ENCODE results near the gene TBC1D24. TPM values are rescaled to one million over a fixed set of nuclear protein-coding genes. Genes with fewer than 3 reads are reported as not detected.

The TBC1D24 gene
- total and polyA plus RNA-seq, 9 of the 15 experiments (the other 6 are each of a cell fraction or from before 2014, with no cell fraction given): 1.7 to 22.6 (median 7.2) TPM

DNA sequence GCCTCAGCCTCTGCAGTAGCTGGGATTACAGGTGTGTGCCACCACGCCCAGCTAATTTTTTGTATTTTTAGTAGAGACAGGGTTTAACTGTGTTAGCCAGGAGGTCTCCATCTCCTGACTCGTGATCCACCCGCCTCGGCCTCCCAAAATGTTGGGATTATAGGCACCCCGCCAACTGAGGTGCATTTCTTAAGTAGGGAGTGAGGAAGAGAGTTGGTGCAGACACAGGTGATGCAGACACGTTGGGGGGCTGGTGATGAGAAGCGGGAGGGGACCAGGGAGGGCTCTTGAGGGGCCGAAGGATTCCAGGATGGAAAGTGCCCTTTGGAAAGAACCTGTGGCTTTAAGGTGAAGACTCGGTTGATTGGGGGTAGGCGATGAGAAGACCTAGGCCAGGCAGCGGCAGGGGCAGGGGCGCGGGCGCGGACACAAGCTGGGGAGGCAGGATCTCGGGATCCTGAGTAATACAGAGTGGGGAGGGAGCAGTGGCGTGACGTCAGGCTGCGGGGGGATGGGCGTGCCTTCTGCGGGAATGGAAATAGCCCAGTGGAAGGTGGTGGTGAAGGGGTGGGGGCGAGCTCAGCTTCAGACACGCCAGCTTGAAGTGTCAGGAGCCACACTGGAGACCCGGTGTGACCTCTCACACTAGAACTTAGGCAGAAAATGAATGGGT, 36.3 kb downstream of the TBC1D24 start (continued):
- TF ChIP-seq WHSC1 (IDR thresholded peaks at IDR 0.05; ENCODE audit: low read length): no peak
- TF ChIP-seq CBFB (CRISPR knock-in tag; IDR thresholded peaks at IDR 0.05): no peak
- TF ChIP-seq ATF7 (IDR thresholded peaks at IDR 0.05): peak; percentile 89
- TF ChIP-seq GATAD2B (IDR thresholded peaks at IDR 0.05; ENCODE audit: borderline replicate concordance): no peak
- no peak for TF ChIP-seq LARP7 (IDR thresholded peaks at IDR 0.05)
- TF ChIP-seq ETV1 (tag; conservative IDR thresholded peaks at IDR 0.05; ENCODE audit: low read depth): no peak
- TF ChIP-seq, protein P1, sequence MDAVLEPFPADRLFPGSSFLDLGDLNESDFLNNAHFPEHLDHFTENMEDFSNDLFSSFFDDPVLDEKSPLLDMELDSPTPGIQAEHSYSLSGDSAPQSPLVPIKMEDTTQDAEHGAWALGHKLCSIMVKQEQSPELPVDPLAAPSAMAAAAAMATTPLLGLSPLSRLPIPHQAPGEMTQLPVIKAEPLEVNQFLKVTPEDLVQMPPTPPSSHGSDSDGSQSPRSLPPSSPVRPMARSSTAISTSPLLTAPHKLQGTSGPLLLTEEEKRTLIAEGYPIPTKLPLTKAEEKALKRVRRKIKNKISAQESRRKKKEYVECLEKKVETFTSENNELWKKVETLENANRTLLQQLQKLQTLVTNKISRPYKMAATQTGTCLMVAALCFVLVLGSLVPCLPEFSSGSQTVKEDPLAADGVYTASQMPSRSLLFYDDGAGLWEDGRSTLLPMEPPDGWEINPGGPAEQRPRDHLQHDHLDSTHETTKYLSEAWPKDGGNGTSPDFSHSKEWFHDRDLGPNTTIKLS (IDR thresholded peaks at IDR 0.05; ENCODE audit: borderline replicate concordance, low read depth): no peak
- no peak for TF ChIP-seq HMG20A (CRISPR knock-in tag; conservative IDR thresholded peaks at IDR 0.05)
- no peak for TF ChIP-seq TEAD4 (IDR thresholded peaks at IDR 0.05; ENCODE audit: low read length)
- no peak for TF ChIP-seq TEAD4 (CRISPR knock-in tag; IDR thresholded peaks at IDR 0.05; ENCODE audit: borderline replicate concordance)
- TF ChIP-seq ZNF589 (CRISPR knock-in tag; IDR thresholded peaks at IDR 0.05; ENCODE audit: low read depth): 0 out of 2 replicates have a peak, but pooled peaks have one; percentile 42
- TF ChIP-seq ZKSCAN8 (CRISPR knock-in tag; IDR thresholded peaks at IDR 0.05): no peak
- TF ChIP-seq TCFL5 (CRISPR knock-in tag; conservative IDR thresholded peaks at IDR 0.05): no peak
- peak; percentile 31 for TF ChIP-seq HMGN3 (IDR thresholded peaks at IDR 0.05; ENCODE audit: borderline replicate concordance, extremely low read depth, insufficient read length, low read depth, low read length)
- TF ChIP-seq ERF (CRISPR knock-in tag; IDR thresholded peaks at IDR 0.05): no peak
- 0 out of 2 replicates have a peak, but pooled peaks have one; percentile 38 for TF ChIP-seq PHF21A (IDR thresholded peaks at IDR 0.05; ENCODE audit: borderline replicate concordance, low read depth)
- no peak for TF ChIP-seq TRIM24 (IDR thresholded peaks at IDR 0.05)
- TF ChIP-seq BCOR (IDR thresholded peaks at IDR 0.05): no peak
- no peak for TF ChIP-seq NR3C1 (CRISPR knock-in tag; IDR thresholded peaks at IDR 0.05)
- peak; percentile 12; the same call in 1 of the 2 replicates for TF ChIP-seq RB1 (IDR thresholded peaks at IDR 0.05; ENCODE audit: low read depth)
- no peak for TF ChIP-seq ELF1 (tag; IDR thresholded peaks at IDR 0.05)
- no peak for TF ChIP-seq PML (IDR thresholded peaks at IDR 0.05; ENCODE audit: low read length)
- no peak for TF ChIP-seq ZNF311 (CRISPR knock-in tag; IDR thresholded peaks at IDR 0.05)
- no peak for TF ChIP-seq EP400 (IDR thresholded peaks at IDR 0.05)
- no peak for TF ChIP-seq MED1 (CRISPR knock-in tag; IDR thresholded peaks at IDR 0.05; ENCODE audit: borderline replicate concordance)
- TF ChIP-seq, protein P2, sequence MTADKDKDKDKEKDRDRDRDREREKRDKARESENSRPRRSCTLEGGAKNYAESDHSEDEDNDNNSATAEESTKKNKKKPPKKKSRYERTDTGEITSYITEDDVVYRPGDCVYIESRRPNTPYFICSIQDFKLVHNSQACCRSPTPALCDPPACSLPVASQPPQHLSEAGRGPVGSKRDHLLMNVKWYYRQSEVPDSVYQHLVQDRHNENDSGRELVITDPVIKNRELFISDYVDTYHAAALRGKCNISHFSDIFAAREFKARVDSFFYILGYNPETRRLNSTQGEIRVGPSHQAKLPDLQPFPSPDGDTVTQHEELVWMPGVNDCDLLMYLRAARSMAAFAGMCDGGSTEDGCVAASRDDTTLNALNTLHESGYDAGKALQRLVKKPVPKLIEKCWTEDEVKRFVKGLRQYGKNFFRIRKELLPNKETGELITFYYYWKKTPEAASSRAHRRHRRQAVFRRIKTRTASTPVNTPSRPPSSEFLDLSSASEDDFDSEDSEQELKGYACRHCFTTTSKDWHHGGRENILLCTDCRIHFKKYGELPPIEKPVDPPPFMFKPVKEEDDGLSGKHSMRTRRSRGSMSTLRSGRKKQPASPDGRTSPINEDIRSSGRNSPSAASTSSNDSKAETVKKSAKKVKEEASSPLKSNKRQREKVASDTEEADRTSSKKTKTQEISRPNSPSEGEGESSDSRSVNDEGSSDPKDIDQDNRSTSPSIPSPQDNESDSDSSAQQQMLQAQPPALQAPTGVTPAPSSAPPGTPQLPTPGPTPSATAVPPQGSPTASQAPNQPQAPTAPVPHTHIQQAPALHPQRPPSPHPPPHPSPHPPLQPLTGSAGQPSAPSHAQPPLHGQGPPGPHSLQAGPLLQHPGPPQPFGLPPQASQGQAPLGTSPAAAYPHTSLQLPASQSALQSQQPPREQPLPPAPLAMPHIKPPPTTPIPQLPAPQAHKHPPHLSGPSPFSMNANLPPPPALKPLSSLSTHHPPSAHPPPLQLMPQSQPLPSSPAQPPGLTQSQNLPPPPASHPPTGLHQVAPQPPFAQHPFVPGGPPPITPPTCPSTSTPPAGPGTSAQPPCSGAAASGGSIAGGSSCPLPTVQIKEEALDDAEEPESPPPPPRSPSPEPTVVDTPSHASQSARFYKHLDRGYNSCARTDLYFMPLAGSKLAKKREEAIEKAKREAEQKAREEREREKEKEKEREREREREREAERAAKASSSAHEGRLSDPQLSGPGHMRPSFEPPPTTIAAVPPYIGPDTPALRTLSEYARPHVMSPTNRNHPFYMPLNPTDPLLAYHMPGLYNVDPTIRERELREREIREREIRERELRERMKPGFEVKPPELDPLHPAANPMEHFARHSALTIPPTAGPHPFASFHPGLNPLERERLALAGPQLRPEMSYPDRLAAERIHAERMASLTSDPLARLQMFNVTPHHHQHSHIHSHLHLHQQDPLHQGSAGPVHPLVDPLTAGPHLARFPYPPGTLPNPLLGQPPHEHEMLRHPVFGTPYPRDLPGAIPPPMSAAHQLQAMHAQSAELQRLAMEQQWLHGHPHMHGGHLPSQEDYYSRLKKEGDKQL (CRISPR knock-in tag; IDR thresholded peaks at IDR 0.05; ENCODE audit: borderline replicate concordance): no peak
